Measurements from ENCODE around the gene TBX5.

DNA sequence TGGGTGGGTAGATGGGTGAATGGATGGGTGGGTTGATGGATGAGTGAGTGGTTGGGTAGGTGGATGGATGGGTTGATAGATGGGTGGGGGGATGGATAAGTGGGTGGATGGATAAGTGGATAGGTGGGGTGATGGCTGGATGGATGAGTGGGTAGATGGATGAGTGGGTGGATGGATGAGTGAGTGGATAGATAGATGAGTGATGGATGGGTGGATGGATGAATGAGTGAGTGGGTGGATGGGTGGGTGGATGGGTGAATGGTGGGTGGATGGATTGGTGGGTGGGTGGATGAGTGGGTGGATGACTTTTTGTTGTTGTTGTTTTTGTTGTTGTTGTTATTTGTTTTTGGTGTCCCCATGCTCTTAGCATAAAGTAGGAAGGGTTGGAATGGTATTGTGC is 45.5 kb downstream of the TBX5 start:
- TF ChIP-seq EGR1 (IDR thresholded peaks at IDR 0.05), result no peak
- TF ChIP-seq FOXM1 (IDR thresholded peaks at IDR 0.05; ENCODE audit: borderline replicate concordance, low read depth), result no peak
- TF ChIP-seq TAF1 (IDR thresholded peaks at IDR 0.05; ENCODE audit: low read depth), result no peak
- no peak for TF ChIP-seq EP300 (IDR thresholded peaks at IDR 0.05; ENCODE audit: borderline replicate concordance)
- TF ChIP-seq, protein P1, sequence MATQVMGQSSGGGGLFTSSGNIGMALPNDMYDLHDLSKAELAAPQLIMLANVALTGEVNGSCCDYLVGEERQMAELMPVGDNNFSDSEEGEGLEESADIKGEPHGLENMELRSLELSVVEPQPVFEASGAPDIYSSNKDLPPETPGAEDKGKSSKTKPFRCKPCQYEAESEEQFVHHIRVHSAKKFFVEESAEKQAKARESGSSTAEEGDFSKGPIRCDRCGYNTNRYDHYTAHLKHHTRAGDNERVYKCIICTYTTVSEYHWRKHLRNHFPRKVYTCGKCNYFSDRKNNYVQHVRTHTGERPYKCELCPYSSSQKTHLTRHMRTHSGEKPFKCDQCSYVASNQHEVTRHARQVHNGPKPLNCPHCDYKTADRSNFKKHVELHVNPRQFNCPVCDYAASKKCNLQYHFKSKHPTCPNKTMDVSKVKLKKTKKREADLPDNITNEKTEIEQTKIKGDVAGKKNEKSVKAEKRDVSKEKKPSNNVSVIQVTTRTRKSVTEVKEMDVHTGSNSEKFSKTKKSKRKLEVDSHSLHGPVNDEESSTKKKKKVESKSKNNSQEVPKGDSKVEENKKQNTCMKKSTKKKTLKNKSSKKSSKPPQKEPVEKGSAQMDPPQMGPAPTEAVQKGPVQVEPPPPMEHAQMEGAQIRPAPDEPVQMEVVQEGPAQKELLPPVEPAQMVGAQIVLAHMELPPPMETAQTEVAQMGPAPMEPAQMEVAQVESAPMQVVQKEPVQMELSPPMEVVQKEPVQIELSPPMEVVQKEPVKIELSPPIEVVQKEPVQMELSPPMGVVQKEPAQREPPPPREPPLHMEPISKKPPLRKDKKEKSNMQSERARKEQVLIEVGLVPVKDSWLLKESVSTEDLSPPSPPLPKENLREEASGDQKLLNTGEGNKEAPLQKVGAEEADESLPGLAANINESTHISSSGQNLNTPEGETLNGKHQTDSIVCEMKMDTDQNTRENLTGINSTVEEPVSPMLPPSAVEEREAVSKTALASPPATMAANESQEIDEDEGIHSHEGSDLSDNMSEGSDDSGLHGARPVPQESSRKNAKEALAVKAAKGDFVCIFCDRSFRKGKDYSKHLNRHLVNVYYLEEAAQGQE (IDR thresholded peaks at IDR 0.05; ENCODE audit: low read depth), result no peak
- TF ChIP-seq, protein P2, sequence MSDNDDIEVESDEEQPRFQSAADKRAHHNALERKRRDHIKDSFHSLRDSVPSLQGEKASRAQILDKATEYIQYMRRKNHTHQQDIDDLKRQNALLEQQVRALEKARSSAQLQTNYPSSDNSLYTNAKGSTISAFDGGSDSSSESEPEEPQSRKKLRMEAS (IDR thresholded peaks at IDR 0.05), result no peak
- no peak for TF ChIP-seq RAD21 (IDR thresholded peaks at IDR 0.05; ENCODE audit: low read depth)
- TF ChIP-seq TEAD4 (IDR thresholded peaks at IDR 0.05), result no peak
- no peak for TF ChIP-seq CREB1 (IDR thresholded peaks at IDR 0.05; ENCODE audit: low read depth)
